ENCODE measurements around the gene HLA-DPB1.

- TF ChIP-seq POLR2AphosphoS5 (IDR thresholded peaks at IDR 0.05; ENCODE audit: borderline replicate concordance, low read depth, low read length) (no peak), EZH2 (IDR thresholded peaks at IDR 0.05) (no peak), FOXP2 (optimal IDR thresholded peaks at IDR 0.05; ENCODE audit: control extremely low read depth, extremely low read length, insufficient read depth) (no peak)
These were observed 2.7 kb downstream of the HLA-DPB1 start for GRCh38 chr6:33078442-33078841.

All from SK-N-MC (cell line).